GM23248 (cell line): ENCODE data around the gene PARVA. TPM values are rescaled to one million over a fixed set of nuclear protein-coding genes. Genes with fewer than 3 reads are reported as not detected.

Experiments
- DNase-seq: peaks from one replicate; pipeline ENCODE4 v3.0.0-alpha.2; 2015
- H2AFZ ChIP-seq: fragments of 200-600 bp; sonication (generic); 2 replicates; pipeline ENCODE4 v1.6.1; 2016; ENCODE audit warnings: antibody characterized with exemption
- H3F3A ChIP-seq: fragments of 200-600 bp; sonication (generic); 2 replicates; pipeline ENCODE4 v1.6.1; 2016; ENCODE audit warnings: mild to moderate bottlenecking, antibody characterized with exemption, mixed run types; ENCODE audit not compliant: insufficient read depth
- H3K27ac ChIP-seq: fragments of 200-600 bp; sonication (generic); 2 replicates; pipeline ENCODE4 v1.5.1; 2016; ENCODE audit warnings: mild to moderate bottlenecking
- H3K27me3 ChIP-seq: fragments of 200-600 bp; sonication (generic); replicated peaks from 2 replicates; pipeline ENCODE4 v1.6.1; 2016; ENCODE audit warnings: mild to moderate bottlenecking; ENCODE audit not compliant: insufficient read depth
- H3K36me3 ChIP-seq: fragments of 200-600 bp; sonication (generic); 2 replicates; pipeline ENCODE4 v1.6.1; 2016; ENCODE audit warnings: low read depth, mild to moderate bottlenecking
- H3K4me1 ChIP-seq: fragments of 200-600 bp; sonication (generic); 2 replicates; pipeline ENCODE4 v1.6.1; 2016; ENCODE audit warnings: mild to moderate bottlenecking; ENCODE audit not compliant: insufficient read depth
- H3K4me2 ChIP-seq: fragments of 200-600 bp; sonication (generic); one replicate; pipeline ENCODE4 v1.6.1; 2016; ENCODE audit warnings: mild to moderate bottlenecking; ENCODE audit not compliant: unreplicated experiment
- H3K4me3 ChIP-seq: fragments of 200-600 bp; sonication (generic); 2 replicates; pipeline ENCODE4 v1.5.1; 2016; ENCODE audit warnings: mild to moderate bottlenecking
- H3K79me2 ChIP-seq: fragments of 200-600 bp; sonication (generic); 2 replicates; pipeline ENCODE4 v1.6.1; 2016; ENCODE audit warnings: mild to moderate bottlenecking; ENCODE audit not compliant: insufficient read depth
- H3K9ac ChIP-seq: fragments of 200-600 bp; sonication (generic); 2 replicates; pipeline ENCODE4 v1.6.1; 2016; ENCODE audit warnings: mild to moderate bottlenecking
- H3K9me2 ChIP-seq: fragments of 200-600 bp; sonication (generic); 2 replicates; pipeline ENCODE4 v1.6.1; 2016; ENCODE audit warnings: mixed run types, mild to moderate bottlenecking, moderate library complexity; ENCODE audit not compliant: insufficient read depth
- H3K9me3 ChIP-seq: fragments of 200-600 bp; sonication (generic); one replicate; pipeline ENCODE4 v1.6.1; 2017; ENCODE audit warnings: low read depth
- H4K20me1 ChIP-seq: fragments of 200-600 bp; sonication (generic); 2 replicates; pipeline ENCODE4 v1.6.0; 2016; ENCODE audit not compliant: insufficient read depth
- EZH2 ChIP-seq: fragments of 200-600 bp; sonication (generic); IDR thresholded peaks from 2 replicates; pipeline ENCODE4 v1.6.1; 2018; ENCODE audit warnings: antibody characterized with exemption, mild to moderate bottlenecking; ENCODE audit not compliant: insufficient read depth, poor library complexity, severe bottlenecking
- EZH2phosphoT487 ChIP-seq: fragments of 200-600 bp; sonication (generic); IDR thresholded peaks from 2 replicates; pipeline ENCODE4 v1.6.1; 2018; ENCODE audit warnings: antibody characterized with exemption, moderate library complexity, mild to moderate bottlenecking, low read depth; ENCODE audit not compliant: insufficient read depth
- WGBS, 2 experiments: methylation state at CpG; one replicate each; pipeline ENCODE4 v1.1.6; 2015 to 2017; ENCODE audit warnings: low lambda C conversion rate in 2 of 2, low coverage in 1 of 2; ENCODE audit errors: missing lambda C conversion rate in 2 of 2; 5-methylcytosine and 5-hydroxymethylcytosine counted together
- in situ Hi-C: fragments of 300-500 bp; cut with MboI; formaldehyde crosslinking; loops from 2 replicates; pipeline ENCODE4 v1.15.0; 2020
- polyA plus RNA-seq: library from polyadenylated mRNA; unstranded; fragments of >200 nt; fragmentation: Nextera tagmentation; extraction: Ambion mirVana; gene quantifications from 2 replicates; pipeline ENCODE4 v1.2.1, GENCODE V29; 2016
- total RNA-seq: library from RNA; depleted of rRNA; stranded (reverse); fragments of >200 nt; shearing (Covaris generic); gene quantifications from 2 replicates; pipeline ENCODE4 v1.2.3, GENCODE V29; 2014

Gene PARVA
- total and polyA plus RNA-seq, 2 experiments from 2014 or later: 87.9 to 121 TPM

DNA sequence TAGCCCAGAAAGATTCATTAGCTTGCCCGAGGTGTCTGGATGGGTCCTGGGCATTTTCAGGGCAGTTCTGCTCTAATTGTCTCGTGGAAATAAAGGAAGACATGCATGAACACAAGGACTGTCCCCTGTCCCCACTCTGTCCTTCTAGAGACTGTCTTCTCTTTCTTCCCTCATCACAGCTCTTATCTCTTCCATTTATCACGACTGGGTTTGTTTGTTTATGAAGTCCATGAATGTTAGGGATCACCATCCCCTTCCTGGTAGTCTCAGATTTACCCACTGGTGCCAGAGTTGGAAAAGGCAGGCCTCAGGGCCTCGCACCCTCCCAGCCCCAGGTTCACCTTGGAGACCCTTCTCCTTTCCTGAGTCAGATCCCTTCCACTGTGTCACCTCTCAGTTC lies 134.8 kb downstream of the PARVA start:
- no peaks in the 10 kb centered on the region for H4K20me1 ChIP-seq
- no peak overlapping the region for H2AFZ ChIP-seq
- no peak overlapping the region for H3K4me3 ChIP-seq
- H3K79me2 ChIP-seq: no peaks in the 10 kb centered on the region
- DNase-seq: no peak
- peaks cover 15% of the 10 kb centered on the region for H3F3A ChIP-seq
- no peaks in the 10 kb centered on the region for H3K9me3 ChIP-seq
- no peak overlapping the region for H3K4me2 ChIP-seq
- H3K27ac ChIP-seq: no peak overlapping the region
- no peak for TF ChIP-seq EZH2phosphoT487
- H3K27me3 ChIP-seq: no peaks in the 10 kb centered on the region
- H3K9me2 ChIP-seq: no peaks in the 10 kb centered on the region
- WGBS, 2 experiments: 87 to 90% methylated on average over 4 of the region's 4 CpGs
- in situ Hi-C loops: no loop called here
- H3K36me3 ChIP-seq: peaks cover 19% of the 10 kb centered on the region; the same call in 1 of the 2 replicates
- no peak overlapping the region for H3K9ac ChIP-seq
- peaks cover 23% of the 10 kb centered on the region for H3K4me1 ChIP-seq

DNA sequence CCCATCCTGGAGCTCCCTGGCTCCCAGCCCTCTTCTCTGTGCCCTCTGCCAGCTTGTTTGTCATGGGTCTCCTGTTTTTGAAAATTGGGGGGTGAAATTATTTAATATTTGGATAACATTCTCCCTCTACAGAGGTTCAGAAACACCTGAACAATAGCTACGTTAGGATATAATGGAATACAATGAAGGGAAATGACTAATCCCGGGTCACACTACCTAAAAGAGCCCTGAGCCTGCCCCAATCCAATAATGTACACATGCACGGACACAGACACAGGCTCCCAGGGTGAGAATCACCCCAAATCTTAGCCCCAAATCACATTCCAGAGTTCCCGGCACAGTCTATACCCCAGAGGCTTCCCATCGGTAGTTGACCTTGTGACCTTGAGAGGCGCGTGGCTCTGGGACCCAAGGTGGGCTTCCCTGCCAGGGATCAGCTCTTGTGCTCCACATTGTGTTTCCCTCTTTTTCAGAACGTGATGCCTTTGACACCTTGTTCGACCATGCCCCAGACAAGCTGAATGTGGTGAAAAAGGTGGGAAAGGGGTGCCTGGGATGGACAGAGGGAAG lies 135.5 kb downstream of the PARVA start:
- peaks cover 15% of the 10 kb centered on the region for H3K4me1 ChIP-seq
- no peak overlapping the region for H3K4me3 ChIP-seq
- H3K9me2 ChIP-seq: no peaks in the 10 kb centered on the region
- H3K4me2 ChIP-seq: no peak overlapping the region
- in situ Hi-C loops: no loop called here
- H3K36me3 ChIP-seq: peaks cover 21% of the 10 kb centered on the region; the same call in 1 of the 2 replicates
- no peak overlapping the region for H3K27ac ChIP-seq
- H3K27me3 ChIP-seq: no peaks in the 10 kb centered on the region
- no peak for TF ChIP-seq EZH2
- TF ChIP-seq EZH2phosphoT487: no peak
- WGBS, 2 experiments: 75 to 82% methylated on average over 9 of the region's 9 CpGs
- DNase-seq: no peak
- H3K79me2 ChIP-seq: no peaks in the 10 kb centered on the region
- no peaks in the 10 kb centered on the region for H4K20me1 ChIP-seq
- no peak overlapping the region for H2AFZ ChIP-seq
- peaks cover 8% of the 10 kb centered on the region; the same call in 1 of the 2 replicates for H3F3A ChIP-seq
- no peak overlapping the region for H3K9ac ChIP-seq
- H3K9me3 ChIP-seq: no peaks in the 10 kb centered on the region

DNA sequence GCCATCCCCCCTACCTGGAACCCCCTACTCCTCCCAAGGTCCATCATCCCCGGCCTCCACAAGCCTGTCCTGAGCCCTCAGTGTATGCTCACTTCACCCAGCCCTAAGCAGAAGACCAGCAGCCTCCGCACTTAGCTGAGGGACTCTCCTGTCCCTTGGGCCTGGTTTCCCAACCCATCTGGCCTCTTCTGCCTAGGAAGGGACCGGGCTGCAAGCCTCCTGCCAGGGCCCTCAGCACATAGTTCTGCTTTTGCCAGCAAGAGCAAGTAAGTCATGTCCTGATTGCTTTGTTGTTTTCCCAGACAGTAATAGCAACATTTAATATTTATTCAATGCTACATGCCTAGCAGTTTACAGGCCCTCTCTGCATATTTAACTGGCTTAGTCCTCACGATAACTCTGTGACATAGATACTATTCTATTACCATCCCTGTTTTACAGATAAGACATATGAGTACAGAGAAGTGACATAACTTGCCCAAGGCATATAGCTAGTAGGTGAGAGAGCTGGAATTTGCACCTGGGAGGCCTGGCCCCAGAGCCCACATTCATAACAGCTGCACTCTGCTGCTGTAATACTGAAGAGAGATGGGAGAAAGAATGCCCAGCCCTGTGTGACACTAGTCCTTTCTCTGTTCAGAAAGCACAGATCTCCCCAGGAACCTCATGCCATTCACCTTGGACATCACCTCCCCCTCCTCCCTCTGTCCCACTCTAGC lies 139.2 kb downstream of the PARVA start:
- no peak overlapping the region for H3K9ac ChIP-seq
- in situ Hi-C loops: no loop called here
- peaks cover 29% of the 10 kb centered on the region; the same call in 1 of the 2 replicates for H3K36me3 ChIP-seq
- no peaks in the 10 kb centered on the region for H3K79me2 ChIP-seq
- H3K4me2 ChIP-seq: no peak overlapping the region
- no peaks in the 10 kb centered on the region for H3K27me3 ChIP-seq
- no peak for DNase-seq
- H3K4me3 ChIP-seq: no peak overlapping the region
- no peaks in the 10 kb centered on the region for H3K9me3 ChIP-seq
- H3K4me1 ChIP-seq: no peaks in the 10 kb centered on the region
- WGBS, 2 experiments: 88 to 96% methylated on average over 4 of the region's 4 CpGs
- H3F3A ChIP-seq: no peaks in the 10 kb centered on the region
- H4K20me1 ChIP-seq: no peaks in the 10 kb centered on the region
- no peak for TF ChIP-seq EZH2phosphoT487
- no peak for TF ChIP-seq EZH2
- no peak overlapping the region for H3K27ac ChIP-seq
- no peaks in the 10 kb centered on the region for H3K9me2 ChIP-seq
- H2AFZ ChIP-seq: no peak overlapping the region

GRCh38 chr11:12517306-12517705 lies 139.9 kb downstream of the PARVA start:
- Histone ChIP-seq H3K4me1 (no peaks in the 10 kb centered on the region), H2AFZ (no peak overlapping the region), H3K4me2 (no peak overlapping the region), H4K20me1 (no peaks in the 10 kb centered on the region), H3K4me3 (no peak overlapping the region), H3K9me2 (no peaks in the 10 kb centered on the region), H3K27ac (no peak overlapping the region), H3K9me3 (no peaks in the 10 kb centered on the region), H3F3A (no peaks in the 10 kb centered on the region), H3K27me3 (no peaks in the 10 kb centered on the region), H3K36me3 (peaks cover 33% of the 10 kb centered on the region; the same call in 1 of the 2 replicates), H3K79me2 (no peaks in the 10 kb centered on the region), H3K9ac (no peak overlapping the region)
- TF ChIP-seq EZH2: no peak
- TF ChIP-seq EZH2phosphoT487: no peak
- in situ Hi-C loops: no loop called here
- DNase-seq: no peak
- WGBS, 2 experiments: 95 to 98% methylated on average over 3 to 4 of the region's 4 CpGs
